ENCODE data around the gene IL2. TPM values are rescaled to one million over a fixed set of nuclear protein-coding genes. Genes with fewer than 3 reads are reported as not detected.

Gene IL2
- polyA plus RNA-seq (ENCODE audit: insufficient read length in 3 of 3), result not detected

GRCh38 chr4:122456231-122457116 lies at the start of gene IL2:
IL2 (minus strand) TSS chr4:122456725; CDS start chr4:122456440, 285 bp downstream.
- no peak for DNase-seq (ENCODE audit: low read depth in 3 of 3, low spot score in 2 of 3)

DNA sequence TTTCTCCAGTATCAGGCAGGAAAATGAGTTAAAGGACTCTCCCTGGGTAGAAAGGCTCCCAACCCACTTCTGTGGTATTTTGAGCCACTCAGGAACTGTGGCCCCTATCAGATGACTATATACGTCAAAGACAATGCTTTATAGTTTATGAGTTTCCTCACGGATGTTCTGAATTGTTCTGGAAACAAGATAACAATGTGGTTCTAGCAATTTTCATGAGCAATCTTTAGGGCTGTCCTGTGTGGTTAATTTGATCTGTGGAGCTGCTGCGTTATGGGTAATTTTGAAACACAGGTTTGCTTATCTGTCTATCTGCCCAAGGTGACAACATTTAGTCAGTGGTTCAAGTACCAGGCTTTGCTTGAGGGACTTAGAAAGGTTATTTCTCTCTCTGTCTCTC lies 46.7 kb upstream of the IL2 start:
- no peak for DNase-seq (ENCODE audit: low read depth in 3 of 3, low spot score in 2 of 3)

DNA sequence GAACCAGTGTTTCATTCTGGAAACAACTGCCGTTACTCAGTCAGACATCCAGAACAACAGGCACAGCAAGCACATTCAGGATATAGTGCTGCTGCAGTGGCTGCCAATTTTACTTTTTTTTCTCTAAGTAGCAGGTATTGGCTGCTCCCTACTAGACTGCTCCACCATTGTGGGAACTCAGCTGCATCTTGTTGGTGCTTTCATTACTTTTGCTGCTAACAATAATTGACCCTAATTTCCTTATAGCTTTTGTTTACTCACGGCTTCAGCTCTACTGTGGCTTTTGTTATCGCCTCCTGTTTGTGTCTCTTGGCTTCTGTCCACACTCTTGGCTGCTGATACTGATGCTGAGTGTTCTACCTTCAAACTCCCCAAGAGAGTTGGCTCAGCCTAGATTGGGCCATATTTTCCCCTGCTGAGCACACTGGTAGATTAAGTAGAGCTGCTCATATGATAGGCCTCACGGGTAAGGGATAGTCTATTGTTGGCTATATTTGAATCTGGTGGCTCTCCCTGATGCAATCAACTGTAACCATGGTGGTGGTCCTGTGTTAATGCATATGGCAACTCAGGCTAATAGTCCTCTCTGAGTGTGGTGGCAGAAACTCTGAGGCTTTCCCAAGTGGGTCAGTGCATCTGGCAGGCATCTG lies 44.5 kb upstream of the IL2 start:
- DNase-seq (ENCODE audit: low read depth in 3 of 3, low spot score in 2 of 3), result no peak

- DNase-seq (ENCODE audit: low read depth in 3 of 3, low spot score in 2 of 3), result no peak
Observed at GRCh38 chr4:122489061-122489460, 32.5 kb upstream of the IL2 start.

GRCh38 chr4:122483481-122483880 lies 27.0 kb upstream of the IL2 start:
- no peak for DNase-seq (ENCODE audit: low read depth in 3 of 3, low spot score in 2 of 3)

GRCh38 chr4:122481766-122482405 lies 25.4 kb upstream of the IL2 start:
- no peak for DNase-seq (ENCODE audit: low read depth in 3 of 3, low spot score in 2 of 3)

DNA sequence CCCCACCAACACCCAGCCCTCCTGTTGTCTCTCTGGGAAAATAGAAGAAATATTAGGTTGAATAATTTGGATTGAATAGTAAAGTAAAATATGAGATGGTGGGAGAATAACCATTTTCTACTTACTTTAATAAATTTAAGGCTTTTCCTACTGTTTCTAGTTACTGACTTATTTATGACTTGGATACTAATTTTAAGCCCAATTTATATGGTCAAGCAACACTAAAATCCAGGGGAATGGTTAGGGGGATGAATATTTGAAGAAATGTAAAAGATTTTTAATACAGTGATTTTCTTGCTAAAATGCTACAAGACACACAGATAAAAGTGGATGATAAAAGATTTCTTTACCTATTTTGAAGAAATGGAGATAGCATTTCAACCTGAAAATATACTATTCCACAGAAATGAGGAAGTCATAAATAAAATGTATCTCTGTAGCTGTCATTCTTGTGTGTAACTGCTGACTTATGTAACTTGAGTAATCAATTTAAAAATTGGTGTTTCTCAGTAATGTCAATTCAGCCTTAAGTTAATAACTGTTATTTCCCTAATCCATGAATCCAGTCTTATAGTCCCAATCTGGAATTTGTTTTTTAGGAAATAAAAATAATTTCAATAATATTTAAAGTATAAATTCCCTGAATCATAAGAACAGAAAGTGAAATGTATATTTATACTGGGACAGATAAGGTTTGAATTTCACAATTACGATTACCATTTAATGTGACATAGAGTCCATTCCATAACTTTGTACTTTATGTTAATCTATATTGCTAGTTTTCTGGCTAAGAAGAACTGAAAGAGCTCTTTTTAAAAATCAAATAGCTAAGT lies 24.3 kb upstream of the IL2 start:
- no peak for DNase-seq (ENCODE audit: low read depth in 3 of 3, low spot score in 2 of 3)

- no peak for DNase-seq (ENCODE audit: low read depth in 3 of 3, low spot score in 2 of 3)
Observed at GRCh38 chr4:122479935-122480416, 23.5 kb upstream of the IL2 start.

- DNase-seq (ENCODE audit: low read depth in 3 of 3, low spot score in 2 of 3), result no peak
Observed at GRCh38 chr4:122476745-122477144, 20.2 kb upstream of the IL2 start.

GRCh38 chr4:122476126-122476525 lies 19.6 kb upstream of the IL2 start:
- no peak for DNase-seq (ENCODE audit: low read depth in 3 of 3, low spot score in 2 of 3)

GRCh38 chr4:122475233-122475632 lies 18.7 kb upstream of the IL2 start:
- no peak for DNase-seq (ENCODE audit: low read depth in 3 of 3, low spot score in 2 of 3)

GRCh38 chr4:122469457-122469856 lies 12.9 kb upstream of the IL2 start:
- DNase-seq (ENCODE audit: low read depth in 3 of 3, low spot score in 2 of 3), result no peak

GRCh38 chr4:122458625-122459024 lies 2.1 kb upstream of the IL2 start:
- DNase-seq (ENCODE audit: low read depth in 3 of 3, low spot score in 2 of 3), result no peak

- no peak for DNase-seq (ENCODE audit: low read depth in 3 of 3, low spot score in 2 of 3)
Observed at GRCh38 chr4:122453384-122453995, 3.0 kb downstream of the IL2 start.

GRCh38 chr4:122450847-122451246 lies 5.7 kb downstream of the IL2 start:
- no peak for DNase-seq (ENCODE audit: low read depth in 3 of 3, low spot score in 2 of 3)

DNA sequence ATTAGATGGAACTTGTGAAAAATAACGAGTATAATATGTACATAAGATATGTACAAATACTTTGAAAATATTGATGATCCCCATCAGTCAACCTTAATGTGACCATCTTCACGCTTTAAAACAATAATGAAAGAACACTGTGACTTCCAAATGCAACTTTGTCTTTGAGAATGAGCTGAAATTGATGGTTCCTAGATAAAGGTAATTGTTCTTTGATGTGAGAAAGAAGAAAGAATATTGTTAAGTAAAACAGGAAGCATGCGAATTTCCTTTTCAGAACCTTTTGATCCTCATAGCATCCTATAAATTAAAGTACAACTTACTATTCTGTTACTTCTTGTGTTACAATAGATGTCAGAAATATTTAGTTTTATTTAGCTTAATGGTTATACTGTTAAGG lies 22.2 kb downstream of the IL2 start:
- no peak for DNase-seq (ENCODE audit: low read depth in 3 of 3, low spot score in 2 of 3)

GRCh38 chr4:122431351-122431750 lies 25.2 kb downstream of the IL2 start:
- DNase-seq (ENCODE audit: low read depth in 3 of 3, low spot score in 2 of 3), result no peak

DNA sequence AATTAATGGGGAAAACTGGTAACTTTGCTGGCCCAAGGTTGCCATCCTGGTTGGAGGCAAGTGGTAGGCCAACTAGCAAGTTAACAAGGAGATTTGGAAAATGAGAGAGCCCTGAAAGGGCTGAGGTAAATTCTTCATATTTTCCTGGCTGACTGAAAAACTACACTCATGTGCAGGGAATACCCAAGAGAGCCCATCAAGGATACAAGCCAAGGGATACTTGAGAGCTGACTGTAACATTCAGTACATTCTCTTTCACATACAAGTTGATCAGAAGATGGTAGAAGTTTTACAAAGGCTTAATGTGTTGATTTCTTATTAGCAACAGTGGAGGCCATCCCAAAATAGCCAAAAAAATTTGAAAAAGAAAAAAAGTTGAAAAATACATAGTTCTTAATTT lies 33.3 kb downstream of the IL2 start:
- no peak for DNase-seq (ENCODE audit: low read depth in 3 of 3, low spot score in 2 of 3)

DNA sequence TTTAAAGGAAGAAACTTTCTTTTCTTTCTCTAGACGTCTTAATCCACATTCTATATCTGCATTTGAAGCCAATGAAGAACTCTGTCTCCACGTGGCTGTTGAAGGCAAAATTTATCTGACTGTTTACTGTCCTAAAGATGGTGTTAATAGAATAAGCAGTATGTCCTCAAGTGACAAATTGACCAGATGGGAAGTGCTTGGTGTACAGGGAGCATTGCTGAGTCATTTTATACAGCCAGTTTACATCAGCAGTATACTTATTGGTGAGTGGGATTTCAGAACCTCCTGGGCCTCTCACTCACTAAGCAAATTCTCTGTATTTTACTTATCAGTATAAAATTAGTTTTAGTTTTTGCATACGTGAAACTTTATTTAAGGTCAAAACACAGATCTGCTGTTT lies 44.0 kb downstream of the IL2 start:
- DNase-seq (ENCODE audit: low read depth in 3 of 3, low spot score in 2 of 3), result no peak

DNA sequence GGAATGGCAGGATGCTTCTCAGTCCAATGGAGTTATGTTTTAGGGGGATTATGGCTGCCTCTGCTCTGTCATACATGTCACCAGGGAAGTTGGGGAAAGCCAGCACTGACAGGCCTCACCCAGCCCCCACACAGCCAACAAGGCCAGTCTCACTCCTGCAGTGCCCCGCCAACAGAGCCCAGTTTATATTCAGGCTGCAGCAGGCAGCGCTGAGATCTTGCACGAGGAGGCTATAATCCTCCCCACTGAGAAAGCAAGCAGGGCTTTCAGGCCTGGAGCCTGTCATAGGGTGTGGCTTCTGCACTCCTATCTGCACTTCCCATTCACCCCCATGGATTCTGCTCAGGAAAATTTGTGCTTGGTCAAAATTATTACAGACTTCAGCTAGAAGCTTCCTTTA lies 52.7 kb downstream of the IL2 start:
- DNase-seq (ENCODE audit: low read depth in 3 of 3, low spot score in 2 of 3), result no peak

All from right renal cortex interstitium (tissue), 3 donors.